SH-SY5Y (cell line): ENCODE measurements around the gene EPB41L4B.

Source experiments
- GATA2 ChIP-seq: IDR thresholded peaks from 2 replicates; pipeline ENCODE4 v1.6.1; 2011; ENCODE audit warnings: mild to moderate bottlenecking, low read depth, low read length
- GATA3 ChIP-seq: IDR thresholded peaks from 2 replicates; pipeline ENCODE4 v1.6.1; 2011; ENCODE audit warnings: low read depth, mild to moderate bottlenecking, low read length, moderate library complexity

DNA sequence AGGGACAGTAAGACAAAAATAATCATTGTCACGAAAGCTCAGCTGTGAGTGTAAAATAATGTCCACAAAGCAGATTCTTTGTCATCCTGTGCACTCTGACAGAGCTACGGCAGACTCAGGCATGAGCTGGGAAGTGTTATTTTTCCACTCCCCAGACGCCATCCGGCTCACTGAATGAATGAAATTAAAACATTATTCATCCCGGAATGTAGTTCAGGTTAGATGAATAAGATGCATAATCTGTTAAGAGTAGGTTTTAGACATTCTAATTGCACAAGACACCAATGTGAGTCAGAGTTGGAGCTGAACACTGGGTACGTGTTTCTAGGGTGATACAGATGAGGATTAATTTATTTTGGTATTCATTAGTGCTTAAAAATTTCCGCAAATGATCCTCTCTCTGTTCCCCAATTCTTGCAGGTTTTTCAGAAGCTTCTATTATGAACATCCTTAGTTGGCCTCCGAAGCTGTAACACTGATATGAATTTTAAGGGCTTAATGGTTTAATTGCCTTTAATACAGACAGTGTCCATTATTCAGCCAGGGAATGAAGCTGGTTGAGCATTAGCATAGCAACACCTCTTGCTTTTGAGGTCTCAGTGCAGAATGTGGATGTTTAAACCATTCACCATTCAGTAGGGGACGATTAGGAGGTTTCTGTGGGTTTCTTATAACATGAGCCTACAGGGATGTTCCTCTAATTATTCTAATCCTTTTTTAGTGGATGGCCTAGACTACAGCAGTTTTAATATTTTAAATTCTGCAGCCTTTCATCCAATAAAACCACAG is 88.2 kb downstream of the EPB41L4B start:
- TF ChIP-seq GATA2 (no peak), GATA3 (no peak)
